CD14-positive monocyte (primary cell): ENCODE measurements around the gene CEBPE. TPM values are rescaled to one million over a fixed set of nuclear protein-coding genes. Genes with fewer than 3 reads are reported as not detected.

Experiments used
- DNase-seq, 3 donors: peaks; one replicate each; pipeline ENCODE4 v3.0.0-alpha.2; 2011 to 2022
- H2AFZ ChIP-seq: 2 replicates; pipeline ENCODE4 v1.6.0; 2012; ENCODE audit warnings: mild to moderate bottlenecking, low read depth, low read length, inconsistent platforms; ENCODE audit not compliant: insufficient read depth, poor library complexity, severe bottlenecking
- H3K27ac ChIP-seq, 2 donors: 1 replicate in 1 of 2; 2 replicates in 1 of 2; pipeline ENCODE4 v1.5.1; 2012 to 2013; ENCODE audit warnings: low read length in 2 of 2, control low read depth in 1 of 2, inconsistent platforms in 1 of 2, low read depth in 1 of 2, mild to moderate bottlenecking in 1 of 2
- H3K27me3 ChIP-seq, 2 donors: one replicate each; pipeline versions ENCODE4 v1.6.0 to v1.6.1; 2011 to 2013; ENCODE audit warnings: low read length in 2 of 2; ENCODE audit not compliant: control insufficient read depth in 2 of 2, insufficient read depth in 2 of 2
- H3K36me3 ChIP-seq, 2 donors: replicated peaks in 1 of 2; 1 replicate in 1 of 2; 2 replicates in 1 of 2; pipeline versions ENCODE4 v1.5.1 to v1.6.1; 2012 to 2013; ENCODE audit warnings: low read length in 2 of 2, control low read depth in 1 of 2, inconsistent platforms in 1 of 2, mild to moderate bottlenecking in 1 of 2; ENCODE audit not compliant: insufficient read depth in 2 of 2, control insufficient read depth in 1 of 2
- H3K4me1 ChIP-seq, 2 donors: 1 replicate in 1 of 2; 2 replicates in 1 of 2; pipeline versions ENCODE4 v1.5.1 to v1.6.1; 2012 to 2013; ENCODE audit warnings: low read length in 2 of 2, control low read depth in 1 of 2, inconsistent platforms in 1 of 2, mild to moderate bottlenecking in 1 of 2, moderate library complexity in 1 of 2; ENCODE audit not compliant: insufficient read depth in 2 of 2, control insufficient read depth in 1 of 2
- H3K4me2 ChIP-seq: replicated peaks from 2 replicates; pipeline ENCODE3; 2012; ENCODE audit warnings: low read length, moderate library complexity, mild to moderate bottlenecking; ENCODE audit not compliant: poor library complexity, severe bottlenecking; ENCODE audit errors: extremely low read depth
- H3K4me3 ChIP-seq, 3 experiments: fragments of 200-600 bp in 1 of 3; sonication (generic) in 1 of 3; replicated peaks in 1 of 3; 1 replicate in 2 of 3; 2 replicates in 1 of 3; pipeline ENCODE4 v1.5.1; 2011 to 2013; ENCODE audit warnings: low read length in 3 of 3, mild to moderate bottlenecking in 3 of 3, control low read depth in 2 of 3, low read depth in 2 of 3, inconsistent platforms in 1 of 3, moderate library complexity in 1 of 3
- H3K79me2 ChIP-seq: 2 replicates; pipeline ENCODE4 v1.6.0; 2012; ENCODE audit warnings: mild to moderate bottlenecking, control low read depth, inconsistent platforms, low read length, moderate library complexity; ENCODE audit not compliant: insufficient read depth
- H3K9ac ChIP-seq: 2 replicates; pipeline ENCODE4 v1.6.0; 2017; ENCODE audit warnings: low read length, mild to moderate bottlenecking; ENCODE audit not compliant: insufficient read depth, poor library complexity, severe bottlenecking
- H3K9me3 ChIP-seq, 2 donors: replicated peaks in 1 of 2; 1 replicate in 1 of 2; 2 replicates in 1 of 2; pipeline versions ENCODE4 v1.5.1 to v1.6.1; 2012 to 2013; ENCODE audit warnings: low read length in 2 of 2, control low read depth in 1 of 2; ENCODE audit not compliant: control insufficient read depth in 1 of 2, insufficient read depth in 1 of 2
- H4K20me1 ChIP-seq: 2 replicates; pipeline ENCODE4 v1.6.0; 2012; ENCODE audit warnings: mild to moderate bottlenecking, low read length, control low read depth, moderate library complexity; ENCODE audit not compliant: insufficient read depth
- H3K27ac Mint-ChIP-seq, 7 donors: one replicate each; pipeline ENCODE4 v1.8.0; 2020; ENCODE audit warnings: mild to moderate bottlenecking in 7 of 7, mixed read lengths in 7 of 7, moderate library complexity in 6 of 7, inconsistent platforms in 2 of 7
- H3K27me3 Mint-ChIP-seq, 3 donors: one replicate each; pipeline ENCODE4 v1.8.0; 2021 to 2022; ENCODE audit warnings: low read depth in 3 of 3, mild to moderate bottlenecking in 3 of 3, mixed read lengths in 3 of 3, moderate library complexity in 3 of 3, inconsistent platforms in 1 of 3
- H3K36me3 Mint-ChIP-seq, 2 donors: one replicate each; pipeline ENCODE4 v1.8.0; 2020; ENCODE audit warnings: mixed read lengths in 2 of 2, inconsistent platforms in 1 of 2, mild to moderate bottlenecking in 1 of 2
- H3K4me1 Mint-ChIP-seq: one replicate; pipeline ENCODE4 v1.8.0; 2020; ENCODE audit warnings: mild to moderate bottlenecking, mixed read lengths
- H3K4me3 Mint-ChIP-seq, 2 donors: one replicate each; pipeline ENCODE4 v1.8.0; 2020; ENCODE audit warnings: mild to moderate bottlenecking in 2 of 2, mixed read lengths in 2 of 2, moderate library complexity in 1 of 2
- H3K9me3 Mint-ChIP-seq, 7 donors: one replicate each; pipeline ENCODE4 v1.8.0; 2020 to 2022; ENCODE audit warnings: mixed read lengths in 7 of 7, mild to moderate bottlenecking in 6 of 7, moderate library complexity in 6 of 7, inconsistent platforms in 2 of 7
- WGBS: methylation state at CpG from one replicate; pipeline ENCODE4 v1.1.5; 2013; ENCODE audit warnings: missing lambda C conversion rate; ENCODE audit not compliant: insufficient coverage; 5-methylcytosine and 5-hydroxymethylcytosine counted together
- intact Hi-C, 2 donors: fragments of 100-400 bp; cut with micrococcal nuclease; formaldehyde crosslinking; loops; one replicate each; pipeline versions ENCODE4 v1.15.0 to v1.15.1; 2023
- polyA minus RNA-seq: library from RNA; depleted of rRNA, polyadenylated mRNA; stranded (reverse); fragments of >200 nt; gene quantifications from 2 replicates; pipeline ENCODE4 v1.2.3, GENCODE V29; 2012
- polyA plus RNA-seq, 3 donors: library from polyadenylated mRNA; depleted of rRNA in 1 of 3; unstranded in 2 of 3; stranded (reverse) in 1 of 3; fragments of 300-500 nt in 2 of 3; fragments of >200 nt in 1 of 3; fragmentation: Illumina TruSeq in 2 of 3; gene quantifications; 1 replicate in 2 of 3; 2 replicates in 1 of 3; pipeline ENCODE4 v1.2.3, GENCODE V29; 2012 to 2021
- total RNA-seq, 12 experiments: library from RNA in 1 of 12; stranded (reverse) in 1 of 12; fragments of 120-200 nt in 1 of 12; gene quantifications; one replicate each; pipeline ENCODE4 v1.2.4 and lab custom pipeline; 2013 to 2026; ENCODE audit warnings: mixed read lengths in 6 of 12, inconsistent platforms in 1 of 12
- TF ChIP-seq, protein P1 (sequence below): fragments of 200-600 bp; IDR thresholded peaks from one replicate; pipeline ENCODE4 v1.8.0; 2022; ENCODE audit warnings: antibody characterized with exemption, mild to moderate bottlenecking

CEBPE gene
- 5.8 TPM for total RNA-seq (2013)
- polyA plus RNA-seq (1 to 10 TPM in 2 of 3 donors, under 1 TPM in 1; 0.73 to 1.5 (median 1.3) TPM), polyA minus RNA-seq (5.0 and 8.9 TPM in 2 replicates), total RNA-seq (lab: John Stamatoyannopoulos, UW) (0.06 to 1.7 (median 0.54) reads per million in 11 experiments)

- H3K27ac ChIP-seq, result peak within 1 kb of the TSS; percentile 73 to 88
- H3K4me1 ChIP-seq, result peaks cover 56 to 70% of the 10 kb centered on the region in 2 donors
- peak within 1 kb of the TSS; percentile 73 for H3K4me2 ChIP-seq
- Mint-ChIP-seq H3K36me3 (peaks cover 0 to 6% of the 10 kb centered on the region in 2 donors), H3K9me3 (no peaks in the 10 kb centered on the region), H3K4me1 (peaks cover 78% of the 10 kb centered on the region), H3K27ac (peak within 1 kb of the TSS; percentile 88 to 94 (median 92)), H3K27me3 (peaks cover 0 to 4% (median 0%) of the 10 kb centered on the region in 3 donors), H3K4me3 (peak within 1 kb of the TSS; percentile 73 to 91)
- H3K4me3 ChIP-seq, result peak within 1 kb of the TSS; percentile 1 to 65 (median 35)
- peak within 1 kb of the TSS; percentile 73 for H2AFZ ChIP-seq
- TF ChIP-seq, protein P1, sequence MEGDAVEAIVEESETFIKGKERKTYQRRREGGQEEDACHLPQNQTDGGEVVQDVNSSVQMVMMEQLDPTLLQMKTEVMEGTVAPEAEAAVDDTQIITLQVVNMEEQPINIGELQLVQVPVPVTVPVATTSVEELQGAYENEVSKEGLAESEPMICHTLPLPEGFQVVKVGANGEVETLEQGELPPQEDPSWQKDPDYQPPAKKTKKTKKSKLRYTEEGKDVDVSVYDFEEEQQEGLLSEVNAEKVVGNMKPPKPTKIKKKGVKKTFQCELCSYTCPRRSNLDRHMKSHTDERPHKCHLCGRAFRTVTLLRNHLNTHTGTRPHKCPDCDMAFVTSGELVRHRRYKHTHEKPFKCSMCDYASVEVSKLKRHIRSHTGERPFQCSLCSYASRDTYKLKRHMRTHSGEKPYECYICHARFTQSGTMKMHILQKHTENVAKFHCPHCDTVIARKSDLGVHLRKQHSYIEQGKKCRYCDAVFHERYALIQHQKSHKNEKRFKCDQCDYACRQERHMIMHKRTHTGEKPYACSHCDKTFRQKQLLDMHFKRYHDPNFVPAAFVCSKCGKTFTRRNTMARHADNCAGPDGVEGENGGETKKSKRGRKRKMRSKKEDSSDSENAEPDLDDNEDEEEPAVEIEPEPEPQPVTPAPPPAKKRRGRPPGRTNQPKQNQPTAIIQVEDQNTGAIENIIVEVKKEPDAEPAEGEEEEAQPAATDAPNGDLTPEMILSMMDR, result no peak
- peak; percentile 69 to 81 (median 74) for DNase-seq
- intact Hi-C loops, result no loop called here
- peak within 1 kb of the TSS; percentile 67 for H3K9ac ChIP-seq
- no peaks in the 10 kb centered on the region for H3K9me3 ChIP-seq
- H4K20me1 ChIP-seq, result no peaks in the 10 kb centered on the region
- no peaks in the 10 kb centered on the region for H3K27me3 ChIP-seq
- peaks cover 35% of the 10 kb centered on the region for H3K79me2 ChIP-seq
- 57% methylated on average over 21 of the region's 32 CpGs for WGBS
- no peaks in the 10 kb centered on the region for H3K36me3 ChIP-seq
Observed at GRCh38 chr14:23118506-23119362, at the start of gene CEBPE. Gene CEBPE (minus strand): TSS chr14:23119255. CDS start chr14:23119091, 164 bp downstream.

DNA sequence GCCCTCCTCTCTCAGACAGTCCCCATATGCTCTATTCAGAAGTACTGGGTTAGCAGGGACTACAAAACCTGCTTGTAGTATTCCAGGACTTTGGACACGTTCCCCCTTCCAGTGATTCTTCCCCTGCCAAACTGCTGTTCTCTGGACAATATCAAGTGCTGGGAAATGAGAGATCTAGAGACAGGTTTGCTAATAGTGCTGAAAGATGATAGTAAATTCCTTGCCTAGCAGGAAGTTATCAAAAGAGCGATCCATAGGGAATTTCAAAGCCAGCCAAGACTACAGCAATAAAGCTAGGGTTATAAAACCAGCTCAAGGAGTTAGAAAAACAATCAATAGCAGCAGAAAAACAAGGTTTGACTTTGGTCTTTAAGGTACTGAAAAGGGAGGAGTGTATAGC lies 49.2 kb upstream of the CEBPE start:
- Histone ChIP-seq H3K27ac (peak overlapping the region in 1 of 2 donors; percentile 14), H3K4me2 (no peak overlapping the region), H3K27me3 (no peaks in the 10 kb centered on the region), H4K20me1 (no peaks in the 10 kb centered on the region), H3K9ac (no peak overlapping the region), H3K79me2 (no peaks in the 10 kb centered on the region), H2AFZ (peak overlapping the region; percentile 58), H3K4me1 (peaks cover 35 to 38% of the 10 kb centered on the region in 2 donors), H3K9me3 (no peaks in the 10 kb centered on the region), H3K36me3 (no peaks in the 10 kb centered on the region), H3K4me3 (no peak overlapping the region)
- peaks cover 0 to 2% (median 0%) of the 10 kb centered on the region in 3 donors for H3K27me3 Mint-ChIP-seq
- TF ChIP-seq, protein P1, result no peak
- DNase-seq, result no peak
- no peak overlapping the region for H3K4me3 Mint-ChIP-seq
- 100% methylated on average over 1 of the region's 2 CpGs for WGBS
- intact Hi-C loops, result no loop called here
- peaks cover 0 to 3% (median 0%) of the 10 kb centered on the region in 7 donors for H3K9me3 Mint-ChIP-seq
- H3K27ac Mint-ChIP-seq, result peak overlapping the region in 4 of 7 donors; percentile 20 to 74 (median 46)
- peaks cover 37% of the 10 kb centered on the region for H3K4me1 Mint-ChIP-seq
- no peaks in the 10 kb centered on the region for H3K36me3 Mint-ChIP-seq
